GM12878 (cell line): ENCODE results near the gene EPAS1. TPM values are rescaled to one million over a fixed set of nuclear protein-coding genes. Genes with fewer than 3 reads are reported as not detected.

Experiments used
- ATAC-seq: fragments of 200-7000 bp; cut with Tn5 transposase; 3 replicates; pipeline ENCODE4 v1.9.1; 2020; ENCODE audit warnings: mild to moderate bottlenecking, moderate library complexity
- BruUV-seq: library from RNA; stranded (reverse); fragments of 400-500 nt; replicated peaks from 2 replicates; lab custom pipeline; 2021; lab: Mats Ljungman, UMichigan
- CTCF ChIA-PET: fragments of 300-600 bp; sonication (Branson Sonifier 250); formaldehyde crosslinking; extraction: SDS; loops from one replicate; lab custom pipeline; 2021; ENCODE audit warnings: inconsistent platforms; lab: Yijun Ruan, JAX
- POLR2A ChIA-PET: fragments of 350-600 bp; formaldehyde crosslinking; extraction: SDS; loops from one replicate; lab custom pipeline; 2021; ENCODE audit warnings: inconsistent platforms; lab: Charles Lee
- RAD21 ChIA-PET: fragments of 300-600 bp; sonication (Branson Sonifier 250); formaldehyde crosslinking; loops from one replicate; lab custom pipeline; 2023; ENCODE audit warnings: antibody characterized with exemption; ENCODE audit not compliant: unreplicated experiment; lab: Charles Lee
- SMC1A ChIA-PET: fragments of 300-600 bp; sonication (Branson Sonifier 250); formaldehyde crosslinking; loops from one replicate; lab custom pipeline; 2023; ENCODE audit not compliant: unreplicated experiment, uncharacterized antibody; lab: Charles Lee
- DNase-seq: peaks from one replicate; pipeline ENCODE4 v3.0.0-alpha.2; 2011; ENCODE audit warnings: low read depth, low spot score
- FAIRE-seq: peaks from 3 replicates; lab custom pipeline; 2011; peaks lifted over from hg19 to GRCh38; lab: Jason Lieb, UNC
- H2AFZ ChIP-seq: 2 replicates; pipeline ENCODE4 v1.6.0; 2011; ENCODE audit warnings: low read depth, low read length, control low read depth; ENCODE audit not compliant: control insufficient read depth
- H3K27ac ChIP-seq: 2 replicates; pipeline ENCODE4 v1.5.1; 2011; ENCODE audit warnings: control low read depth; ENCODE audit not compliant: control insufficient read depth, insufficient read depth
- H3K27me3 ChIP-seq, 2 experiments: replicated peaks in 1 of 2; 2 replicates each; pipeline versions ENCODE4 v1.6.0 to v1.6.1; 2011; ENCODE audit warnings: low read length in 1 of 2; ENCODE audit not compliant: control insufficient read depth in 2 of 2, insufficient read depth in 2 of 2
- H3K36me3 ChIP-seq, 2 experiments: 2 replicates each; pipeline ENCODE4 v1.5.1; 2011; ENCODE audit warnings: low read length in 1 of 2; ENCODE audit not compliant: control insufficient read depth in 2 of 2, insufficient read depth in 2 of 2
- H3K4me1 ChIP-seq: 2 replicates; pipeline ENCODE4 v1.6.1; 2011; ENCODE audit warnings: mild to moderate bottlenecking, low read length, moderate library complexity, mixed read lengths; ENCODE audit not compliant: control insufficient read depth, insufficient read depth
- H3K4me2 ChIP-seq: 2 replicates; pipeline ENCODE4 v1.6.0; 2011; ENCODE audit warnings: control low read depth; ENCODE audit not compliant: control insufficient read depth, insufficient read depth
- H3K4me3 ChIP-seq: fragments of 200-600 bp; sonication (generic); 2 replicates; pipeline ENCODE4 v1.5.1; 2016
- H3K79me2 ChIP-seq: 2 replicates; pipeline ENCODE4 v1.6.0; 2011; ENCODE audit warnings: low read length; ENCODE audit not compliant: control insufficient read depth, insufficient read depth
- H3K9ac ChIP-seq: 2 replicates; pipeline ENCODE4 v1.8.0; 2011; ENCODE audit warnings: low read length, control low read depth, mixed read lengths; ENCODE audit not compliant: control insufficient read depth, insufficient read depth
- H3K9me3 ChIP-seq: replicated peaks from 3 replicates; pipeline ENCODE4 v1.5.1; 2011; ENCODE audit warnings: mild to moderate bottlenecking, low read length; ENCODE audit not compliant: control insufficient read depth, insufficient read depth
- H4K20me1 ChIP-seq: 2 replicates; pipeline ENCODE4 v1.6.0; 2011; ENCODE audit not compliant: control insufficient read depth, insufficient read depth
- BRCA1 ChIP-seq: IDR thresholded peaks from 2 replicates; pipeline ENCODE4 v1.6.1; 2011; ENCODE audit warnings: low read depth, low read length, improper control_type of control experiment
- CEBPB ChIP-seq, 2 experiments: fragments of 150-350 bp in 1 of 2; IDR thresholded peaks; 2 replicates each; pipeline ENCODE4 v1.6.1; 2012 to 2014; ENCODE audit warnings: low read depth in 2 of 2, low read length in 2 of 2, borderline replicate concordance in 1 of 2, inconsistent platforms in 1 of 2
- HDAC2 ChIP-seq: fragments of 200-600 bp; sonication (generic); IDR thresholded peaks from 2 replicates; pipeline ENCODE4 v1.6.1; 2017
- NRF1 ChIP-seq: conservative IDR thresholded peaks from 2 replicates; pipeline ENCODE4 v1.6.1; 2011; ENCODE audit warnings: mild to moderate bottlenecking, low read depth, low read length, improper control_type of control experiment
- ZNF274 ChIP-seq: IDR thresholded peaks from one replicate; pipeline ENCODE4 v1.8.0; 2011; ENCODE audit not compliant: insufficient read length, insufficient read depth
- WGBS: methylation state at CpG from one replicate; pipeline ENCODE4 v1.1.6; 2016; ENCODE audit warnings: low lambda C conversion rate; ENCODE audit not compliant: insufficient replicate concordance, insufficient coverage; ENCODE audit errors: missing lambda C conversion rate; 5-methylcytosine and 5-hydroxymethylcytosine counted together
- in situ Hi-C: fragments of 300-500 bp; cut with MboI; formaldehyde crosslinking; loops from 9 replicates; pipeline ENCODE4 v1.14.3; 2018; ENCODE audit warnings: mixed read lengths
- intact Hi-C: fragments of 100-400 bp; cut with micrococcal nuclease; formaldehyde crosslinking; loops from one replicate; pipeline ENCODE4 v1.14.2; 2022; ENCODE audit not compliant: unreplicated experiment
- polyA plus RNA-seq, 11 experiments: library from polyadenylated mRNA; depleted of rRNA in 4 of 11; unstranded in 6 of 11; stranded (reverse) in 5 of 11; fragments of >200 nt; fragmentation: Nextera tagmentation in 4 of 11; fragmentation: Illumina TruSeq in 1 of 11; extraction: Ambion mirVana in 4 of 11; extraction: Trizol in 1 of 11; gene quantifications; 1 replicate in 1 of 11; 2 replicates in 10 of 11; pipeline versions ENCODE4 v1.2.1 to v1.2.3, GENCODE V29; 2011 to 2016; ENCODE audit warnings: inconsistent platforms in 2 of 11, missing spikeins in 2 of 11, low read depth in 1 of 11
- total RNA-seq, 4 experiments: library from RNA; depleted of rRNA in 3 of 4; stranded (reverse); fragments of >200 nt in 3 of 4; fragmentation: Illumina TruSeq in 1 of 4; extraction: Trizol in 1 of 4; gene quantifications; 2 replicates each; pipeline versions ENCODE4 v1.2.1 to v1.2.3, GENCODE V29; 2013 to 2021
- TF ChIP-seq, protein P1 (sequence below): IDR thresholded peaks from 2 replicates; pipeline ENCODE4 v1.6.1; 2011; ENCODE audit warnings: mild to moderate bottlenecking, low read depth, low read length, moderate library complexity; ENCODE audit not compliant: insufficient replicate concordance

Gene EPAS1
- total and polyA plus RNA-seq, 10 of the 15 experiments (the other 5 are each of a cell fraction or from before 2014, with no cell fraction given) = 0.11 to 22.0 (median 1.3) TPM; not detected in 1

DNA sequence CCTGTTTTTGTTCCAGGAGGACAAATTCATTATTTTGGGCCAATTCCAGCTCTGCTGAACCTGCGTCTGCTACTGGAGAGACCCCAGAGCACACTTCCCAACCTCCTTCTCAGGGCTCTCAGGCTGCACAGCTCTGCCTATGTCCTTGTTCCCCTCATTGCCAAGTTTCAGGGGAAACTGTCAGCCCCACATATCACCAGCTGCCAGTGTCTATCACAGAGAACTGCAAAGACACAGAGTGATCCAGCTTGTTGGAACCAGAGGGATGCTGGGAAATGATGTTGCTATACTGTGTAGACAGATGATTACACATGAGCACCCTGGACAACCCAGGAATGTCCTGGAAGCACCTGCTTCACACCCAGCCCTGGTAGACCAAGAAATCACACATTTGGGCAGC lies 114.8 kb downstream of the EPAS1 start:
- Histone ChIP-seq H4K20me1 (no peaks in the 10 kb centered on the region), H3K36me3 (no peaks in the 10 kb centered on the region), H3K4me1 (no peaks in the 10 kb centered on the region), H3K9me3 (no peaks in the 10 kb centered on the region; the same call in 2 of the 3 replicates)
- in situ Hi-C loops = no loop called here
- TF ChIP-seq, protein P1, sequence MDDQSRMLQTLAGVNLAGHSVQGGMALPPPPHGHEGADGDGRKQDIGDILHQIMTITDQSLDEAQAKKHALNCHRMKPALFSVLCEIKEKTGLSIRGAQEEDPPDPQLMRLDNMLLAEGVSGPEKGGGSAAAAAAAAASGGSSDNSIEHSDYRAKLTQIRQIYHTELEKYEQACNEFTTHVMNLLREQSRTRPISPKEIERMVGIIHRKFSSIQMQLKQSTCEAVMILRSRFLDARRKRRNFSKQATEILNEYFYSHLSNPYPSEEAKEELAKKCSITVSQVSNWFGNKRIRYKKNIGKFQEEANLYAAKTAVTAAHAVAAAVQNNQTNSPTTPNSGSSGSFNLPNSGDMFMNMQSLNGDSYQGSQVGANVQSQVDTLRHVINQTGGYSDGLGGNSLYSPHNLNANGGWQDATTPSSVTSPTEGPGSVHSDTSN = no peak
- TF ChIP-seq NRF1 (no peak), BRCA1 (no peak), HDAC2 (no peak), ZNF274 (no peak), CEBPB (IDR thresholded peaks at IDR 0.05; ENCODE audit: borderline replicate concordance in 1 of 2, low read depth in 2 of 2, low read length in 2 of 2) (no peak)
- TF ChIP-seq, all 136 proteins: peak for 0
- no peak for FAIRE-seq
- Histone ChIP-seq H3K9ac (no peak overlapping the region), H3K27me3 (no peaks in the 10 kb centered on the region), H3K79me2 (no peaks in the 10 kb centered on the region), H2AFZ (no peak overlapping the region), H3K4me3 (no peak overlapping the region), H3K4me2 (no peak overlapping the region), H3K27ac (no peak overlapping the region)
- SMC1A ChIA-PET = interaction anchor here (0.6 to 1.5 kb wide), 2 partner anchors 239 to 1195 kb away, joined by 3 read pairs; no protein-coding TSS in a partner anchor
- RAD21 ChIA-PET = no interaction called here
- no peak for DNase-seq
- intact Hi-C loops = no loop called here
- WGBS = 41% methylated on average over 1 of the region's 1 CpG
- ATAC-seq = no peak
- POLR2A ChIA-PET = interaction anchor here (1.0 kb wide), 1 partner anchor 15 kb away, joined by 3 read pairs; no protein-coding TSS in a partner anchor
- CTCF ChIA-PET = interaction anchor here (1.2 to 1.3 kb wide), 2 partner anchors 16 to 49 kb away, joined by 3 to 5 read pairs; no protein-coding TSS in a partner anchor
- no TSS peak for BruUV-seq
